Stimulated activated naive CD8-positive, alpha-beta T cell treated with anti-CD3 and anti-CD28 coated beads, Interleukin-15, Interleukin-2, amounts not matched to agents 100 ng/mL and 50 ng/mL, for 24 hours (primary cell): ENCODE data around the gene DNAJC7.

ENCODE experiments used
- H3K27ac Mint-ChIP-seq: one replicate; pipeline ENCODE4 v1.8.0; 2021; ENCODE audit warnings: mild to moderate bottlenecking, mixed read lengths
- H3K27me3 Mint-ChIP-seq: one replicate; pipeline ENCODE4 v1.8.0; 2021; ENCODE audit warnings: mixed read lengths
- H3K36me3 Mint-ChIP-seq: one replicate; pipeline ENCODE4 v1.8.0; 2021; ENCODE audit warnings: low read depth, mixed read lengths
- H3K4me1 Mint-ChIP-seq: one replicate; pipeline ENCODE4 v1.8.0; 2021; ENCODE audit warnings: low read depth, mixed read lengths
- H3K4me3 Mint-ChIP-seq: one replicate; pipeline ENCODE4 v1.8.0; 2021; ENCODE audit warnings: mild to moderate bottlenecking, mixed read lengths
- H3K9me3 Mint-ChIP-seq: one replicate; pipeline ENCODE4 v1.8.0; 2021; ENCODE audit warnings: mixed read lengths

Gene DNAJC7

DNA sequence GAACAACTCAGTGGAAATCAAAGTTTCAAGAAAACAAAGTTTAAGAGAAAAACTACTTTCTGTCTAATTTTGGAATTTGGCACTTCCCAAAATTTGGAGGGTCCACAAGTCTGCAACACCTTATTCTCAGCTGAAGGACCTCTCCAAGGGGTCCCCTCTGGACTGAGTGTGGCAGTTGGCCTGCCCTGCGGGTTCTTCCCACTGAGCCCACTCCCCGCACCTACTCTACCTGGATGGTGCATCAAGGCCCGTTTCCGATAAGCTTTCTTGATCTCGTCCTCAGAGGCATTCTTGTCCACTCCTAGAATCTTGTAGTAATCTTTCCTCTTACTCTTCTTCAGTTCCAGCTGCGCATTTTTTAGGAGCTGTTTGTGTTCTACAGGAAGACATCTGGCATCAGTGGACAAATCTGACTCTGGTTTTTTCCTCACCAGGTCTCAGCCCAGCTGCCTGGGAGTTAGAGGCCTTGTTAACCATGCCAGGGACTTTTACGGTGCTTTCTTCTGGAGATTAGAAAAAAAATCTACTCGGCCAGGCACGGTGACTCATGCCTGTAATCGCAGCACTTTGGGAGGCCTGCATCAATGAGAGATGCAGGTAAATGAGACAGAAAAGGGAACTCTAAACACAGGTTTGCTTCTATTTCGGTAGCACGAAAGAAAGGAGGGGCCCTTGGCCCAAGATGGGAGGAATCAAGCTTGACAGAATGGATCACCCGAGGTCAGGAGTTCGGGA lies 35.0 kb downstream of the DNAJC7 start:
- Mint-ChIP-seq H3K4me1 (peaks cover 4% of the 10 kb centered on the region), H3K27me3 (no peaks in the 10 kb centered on the region), H3K9me3 (no peaks in the 10 kb centered on the region), H3K4me3 (no peak overlapping the region), H3K27ac (no peak overlapping the region), H3K36me3 (peaks cover 70% of the 10 kb centered on the region)

DNA sequence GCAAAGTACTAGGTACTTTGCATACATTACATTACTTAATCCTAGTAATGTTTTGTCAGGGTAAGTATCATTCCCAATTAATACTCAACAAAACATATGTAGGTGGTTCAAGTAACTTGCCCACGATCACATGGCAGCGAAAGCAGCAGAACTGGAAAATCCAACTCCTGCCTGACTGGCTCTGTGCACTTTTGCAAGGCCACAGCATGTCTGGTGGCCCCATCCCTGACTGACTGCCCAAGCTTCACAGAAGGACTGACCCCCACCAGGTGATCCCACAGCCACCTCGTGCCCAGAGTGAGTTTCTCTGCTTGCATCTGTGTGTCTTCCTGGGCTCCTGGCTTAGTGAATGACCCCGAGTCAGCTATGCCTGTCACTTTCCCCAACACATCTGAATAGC lies 39.2 kb downstream of the DNAJC7 start:
- Mint-ChIP-seq H3K4me1 (no peaks in the 10 kb centered on the region), H3K4me3 (no peak overlapping the region), H3K36me3 (peaks cover 63% of the 10 kb centered on the region), H3K9me3 (no peaks in the 10 kb centered on the region), H3K27ac (no peak overlapping the region), H3K27me3 (no peaks in the 10 kb centered on the region)

DNA sequence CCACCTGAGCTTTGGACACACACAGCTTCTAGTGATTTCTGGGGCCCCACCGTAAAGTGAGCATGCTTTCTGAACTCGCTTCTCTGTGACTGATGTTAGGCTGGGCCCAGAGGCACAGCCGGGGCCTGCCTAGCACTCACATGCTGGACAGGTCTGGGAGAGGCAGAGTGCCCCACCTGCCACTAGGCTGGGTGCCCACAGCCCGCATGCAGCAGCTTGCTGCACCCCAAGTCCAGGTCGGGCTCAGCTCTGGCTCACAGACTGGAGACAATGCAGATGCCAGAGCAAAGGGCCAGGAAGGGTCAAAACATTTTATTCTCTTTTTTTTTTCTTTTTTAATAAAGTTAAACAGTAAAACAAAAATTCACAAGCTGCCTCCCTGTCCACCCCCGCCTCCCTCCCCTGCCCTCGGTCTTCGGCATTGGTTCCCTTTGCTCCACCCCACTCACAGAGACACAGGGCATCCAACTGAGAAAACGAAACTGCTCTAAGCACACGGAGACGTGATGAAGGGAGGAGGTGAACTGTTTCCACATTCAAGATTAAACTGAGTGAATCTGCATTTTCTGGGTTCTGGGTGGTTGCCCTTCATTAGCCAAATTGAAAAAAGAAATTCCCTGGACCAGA lies 41.0 kb downstream of the DNAJC7 start:
- Mint-ChIP-seq H3K27me3 (no peaks in the 10 kb centered on the region), H3K4me1 (peaks cover under 1% of the 10 kb centered on the region), H3K27ac (peak overlapping the region; percentile 12), H3K9me3 (no peaks in the 10 kb centered on the region), H3K36me3 (peaks cover 56% of the 10 kb centered on the region), H3K4me3 (no peak overlapping the region)

DNA sequence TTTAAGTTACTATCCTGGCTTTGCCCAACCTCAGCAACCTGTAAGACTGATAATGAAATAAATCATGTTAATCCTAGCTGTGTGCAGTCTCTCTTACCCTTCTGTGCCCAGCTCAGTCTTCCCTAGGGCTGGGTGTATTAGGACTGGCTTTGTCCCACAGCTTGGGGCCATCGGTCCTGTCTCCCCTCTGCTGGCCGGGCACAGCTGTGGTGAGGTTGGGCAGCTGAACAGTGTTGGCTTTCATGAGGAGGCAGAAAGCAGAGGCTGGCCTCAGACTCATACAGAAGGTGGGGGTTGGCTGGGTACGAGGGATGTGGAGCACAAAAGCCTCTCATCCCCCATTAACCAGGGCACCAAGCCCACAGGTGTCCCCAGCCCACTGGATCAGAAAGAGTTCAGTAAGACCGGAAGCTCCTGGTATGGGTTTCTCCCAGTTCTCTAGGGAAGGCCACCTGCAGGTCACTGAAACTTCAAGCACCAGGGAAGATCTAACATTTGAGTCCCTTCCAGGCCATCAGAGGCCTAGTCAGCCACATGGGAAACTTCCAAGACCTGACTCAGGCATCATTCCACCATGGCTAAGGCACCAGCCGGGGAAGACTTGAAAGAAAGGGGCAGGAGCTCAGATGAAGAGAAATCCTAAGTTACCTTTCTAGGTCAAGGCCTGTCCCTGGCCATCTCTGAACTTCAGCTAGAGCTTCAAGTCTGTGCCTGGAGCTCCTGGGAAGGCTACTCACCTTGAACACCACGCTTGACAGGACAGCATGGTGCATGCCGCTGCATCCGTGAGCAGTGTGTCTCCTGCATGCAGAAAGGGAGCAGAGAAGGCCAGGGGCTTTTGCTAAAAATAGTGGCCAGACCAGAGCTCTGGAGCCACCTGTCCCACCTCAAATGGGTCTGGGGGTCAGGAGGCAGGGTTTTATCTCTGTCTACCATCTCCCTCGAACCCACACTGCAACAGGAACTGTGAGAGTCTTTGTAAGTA lies 41.8 kb downstream of the DNAJC7 start:
- peak overlapping the region; percentile 48 for H3K27ac Mint-ChIP-seq
- H3K4me3 Mint-ChIP-seq = no peak overlapping the region
- H3K27me3 Mint-ChIP-seq = no peaks in the 10 kb centered on the region
- peaks cover 6% of the 10 kb centered on the region for H3K4me1 Mint-ChIP-seq
- H3K9me3 Mint-ChIP-seq = no peaks in the 10 kb centered on the region
- H3K36me3 Mint-ChIP-seq = peaks cover 50% of the 10 kb centered on the region

DNA sequence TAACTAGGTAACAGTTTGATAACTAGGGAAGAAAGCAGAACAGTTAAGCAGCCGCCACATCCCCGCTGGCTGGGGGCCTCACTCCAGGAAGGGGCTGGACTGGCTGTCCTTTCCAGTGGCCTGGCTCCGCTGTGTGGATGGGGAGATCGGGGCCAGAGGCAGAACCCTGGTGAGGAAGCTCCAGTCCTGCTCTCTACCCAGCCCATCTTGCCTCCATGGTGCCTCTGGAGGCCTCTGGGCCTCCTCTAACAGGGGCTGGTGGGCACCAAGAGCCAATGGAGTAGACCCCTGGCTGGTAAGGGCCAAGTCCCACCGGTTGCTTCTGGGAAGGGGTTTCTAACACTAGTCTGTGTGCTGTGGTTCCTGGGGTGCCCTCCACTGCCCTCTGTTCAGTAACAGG lies 42.6 kb downstream of the DNAJC7 start:
- Mint-ChIP-seq H3K4me1 (peaks cover 9% of the 10 kb centered on the region), H3K27me3 (no peaks in the 10 kb centered on the region), H3K4me3 (no peak overlapping the region), H3K9me3 (no peaks in the 10 kb centered on the region), H3K27ac (no peak overlapping the region), H3K36me3 (peaks cover 48% of the 10 kb centered on the region)

DNA sequence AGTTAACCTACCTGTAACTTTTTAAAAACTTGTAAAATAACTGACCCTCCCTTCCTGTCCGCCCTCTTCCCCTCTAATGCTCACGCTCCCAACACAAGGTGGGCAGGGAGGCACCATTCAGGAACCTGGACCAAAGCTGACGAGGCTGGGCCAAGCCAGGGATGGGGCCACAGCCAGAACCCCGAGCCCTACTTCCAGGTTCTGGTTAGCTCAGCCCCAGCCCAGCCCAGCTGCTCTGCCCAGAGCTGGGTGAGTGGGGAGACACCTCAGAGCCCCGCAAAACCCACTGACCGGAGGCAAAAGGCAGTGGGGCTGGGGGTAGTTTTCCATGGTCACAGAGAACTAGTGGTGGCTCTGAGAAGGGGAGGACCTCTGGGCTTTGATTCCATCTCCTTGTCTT lies 43.2 kb downstream of the DNAJC7 start:
- Mint-ChIP-seq H3K27me3 (no peaks in the 10 kb centered on the region), H3K27ac (no peak overlapping the region), H3K4me3 (no peak overlapping the region), H3K4me1 (peaks cover 16% of the 10 kb centered on the region), H3K9me3 (no peaks in the 10 kb centered on the region), H3K36me3 (peaks cover 53% of the 10 kb centered on the region)

DNA sequence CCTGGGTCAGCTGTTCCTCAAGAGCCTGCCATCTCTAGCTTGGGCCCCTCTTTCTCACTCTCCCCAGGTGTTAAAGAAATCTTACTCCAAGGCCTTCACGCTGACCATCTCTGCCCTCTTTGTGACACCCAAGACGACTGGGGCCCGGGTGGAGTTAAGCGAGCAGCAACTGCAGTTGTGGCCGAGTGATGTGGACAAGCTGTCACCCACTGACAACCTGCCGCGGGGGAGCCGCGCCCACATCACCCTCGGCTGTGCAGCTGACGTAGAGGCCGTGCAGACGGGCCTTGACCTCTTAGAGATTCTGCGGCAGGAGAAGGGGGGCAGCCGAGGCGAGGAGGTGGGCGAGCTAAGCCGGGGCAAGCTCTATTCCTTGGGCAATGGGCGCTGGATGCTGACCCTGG lies 43.8 kb downstream of the DNAJC7 start:
- Mint-ChIP-seq H3K9me3 (no peaks in the 10 kb centered on the region), H3K27me3 (no peaks in the 10 kb centered on the region), H3K27ac (no peak overlapping the region), H3K36me3 (peaks cover 54% of the 10 kb centered on the region), H3K4me3 (no peak overlapping the region), H3K4me1 (peaks cover 21% of the 10 kb centered on the region)

DNA sequence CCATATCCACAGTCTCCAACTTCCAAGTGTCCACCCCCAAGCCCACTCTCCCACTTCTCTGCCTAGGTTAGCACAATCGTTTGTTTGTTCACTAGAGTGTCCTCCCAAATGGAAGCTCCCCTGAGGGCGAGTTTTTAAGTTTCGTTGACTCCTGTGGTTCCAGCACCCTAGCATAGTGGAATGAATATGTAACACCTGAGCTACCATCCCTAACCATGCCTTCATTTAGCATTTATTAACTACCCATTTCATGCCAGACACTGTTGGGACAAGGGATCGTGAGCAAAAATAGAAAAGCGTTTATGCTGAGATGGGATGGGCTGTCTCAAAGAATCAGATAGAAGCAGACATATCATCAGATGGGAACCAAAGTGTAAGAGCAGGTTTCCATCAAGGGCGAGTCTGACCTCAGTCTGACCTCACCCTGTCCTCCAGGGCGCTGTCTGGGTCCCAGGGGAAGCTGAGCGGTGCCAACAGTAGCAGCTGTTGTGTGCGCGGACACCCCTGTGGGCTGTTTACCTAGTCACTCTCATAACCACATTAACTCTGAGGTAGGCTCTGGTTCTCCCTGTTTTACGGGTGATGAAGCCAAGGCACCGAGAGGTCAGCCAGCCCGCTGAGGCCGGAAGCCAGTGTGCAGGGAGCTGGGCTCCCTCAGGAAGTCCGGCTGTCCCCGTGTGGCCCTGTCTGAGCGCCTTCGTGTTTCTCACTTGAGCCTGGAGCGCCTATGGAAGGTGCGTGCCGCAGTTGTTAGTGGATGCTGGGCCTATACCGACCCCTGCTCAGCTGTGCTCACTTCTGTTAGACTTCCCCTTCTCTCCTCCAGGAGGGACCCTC lies 44.5 kb downstream of the DNAJC7 start:
- peaks cover 50% of the 10 kb centered on the region for H3K36me3 Mint-ChIP-seq
- peaks cover 27% of the 10 kb centered on the region for H3K4me1 Mint-ChIP-seq
- no peaks in the 10 kb centered on the region for H3K9me3 Mint-ChIP-seq
- no peaks in the 10 kb centered on the region for H3K27me3 Mint-ChIP-seq
- H3K27ac Mint-ChIP-seq = no peak overlapping the region
- H3K4me3 Mint-ChIP-seq = no peak overlapping the region

DNA sequence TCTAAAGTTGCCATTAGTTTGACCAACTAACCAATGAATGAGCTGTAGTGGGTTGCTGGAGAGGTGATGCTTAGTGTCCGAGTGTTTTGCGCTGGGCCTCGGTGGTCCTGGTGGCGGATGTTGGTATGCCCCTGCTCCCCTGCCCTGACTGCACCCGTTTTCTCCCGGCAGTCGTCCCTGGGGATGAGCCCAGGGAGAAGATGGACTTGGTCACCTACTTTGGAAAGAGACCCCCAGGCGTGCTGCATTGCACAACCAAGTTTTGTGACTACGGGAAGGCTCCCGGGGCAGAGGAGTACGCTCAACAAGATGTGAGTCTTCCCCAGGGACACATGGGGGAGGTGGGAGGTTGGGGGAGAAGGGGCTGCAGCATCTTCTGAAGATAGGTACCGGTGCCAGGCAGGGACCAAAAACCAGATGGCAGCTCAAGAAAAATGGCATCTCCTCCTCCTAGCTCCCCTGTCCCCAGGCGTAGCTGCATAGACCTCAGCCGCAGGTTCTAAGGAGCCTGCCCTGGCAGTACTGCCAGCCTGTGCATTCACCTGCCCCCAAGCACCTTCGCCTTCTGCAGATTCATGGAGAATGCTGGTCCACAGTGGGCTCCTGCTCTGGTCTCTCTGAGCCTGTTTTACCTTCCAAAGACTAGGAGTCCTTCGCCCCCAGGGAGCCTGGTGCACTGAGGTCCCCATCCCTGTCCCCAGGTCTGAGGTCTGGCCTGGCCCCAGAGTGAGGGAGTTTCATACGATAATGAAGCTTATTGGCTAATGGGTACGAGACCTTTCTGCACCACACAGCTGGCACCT lies 45.3 kb downstream of the DNAJC7 start:
- H3K4me1 Mint-ChIP-seq = peaks cover 29% of the 10 kb centered on the region
- H3K9me3 Mint-ChIP-seq = no peaks in the 10 kb centered on the region
- no peak overlapping the region for H3K27ac Mint-ChIP-seq
- no peaks in the 10 kb centered on the region for H3K27me3 Mint-ChIP-seq
- peaks cover 45% of the 10 kb centered on the region for H3K36me3 Mint-ChIP-seq
- no peak overlapping the region for H3K4me3 Mint-ChIP-seq

DNA sequence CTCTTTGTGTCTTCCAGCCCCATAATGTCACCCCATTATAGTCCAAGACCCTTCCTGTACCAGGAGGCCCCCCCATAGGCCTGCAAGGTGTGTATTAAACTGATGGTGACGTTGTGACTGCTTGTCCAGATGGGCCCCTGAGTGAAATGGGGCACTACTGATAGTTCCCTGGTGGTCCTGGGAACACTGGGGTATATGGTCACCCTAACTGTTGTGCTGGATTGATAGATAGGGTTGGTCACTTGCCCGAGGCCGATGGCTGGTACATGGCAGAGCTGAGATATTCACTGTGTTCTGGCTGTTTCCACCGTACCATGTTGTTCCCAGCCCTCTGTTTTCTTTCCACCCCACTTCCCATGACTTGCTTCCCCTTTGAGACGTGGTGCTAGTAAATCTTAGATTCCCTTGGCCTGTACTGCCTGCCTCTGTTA lies 46.3 kb downstream of the DNAJC7 start:
- Mint-ChIP-seq H3K27ac (peak overlapping the region; percentile 42), H3K27me3 (no peaks in the 10 kb centered on the region), H3K4me1 (peaks cover 33% of the 10 kb centered on the region), H3K36me3 (peaks cover 36% of the 10 kb centered on the region), H3K4me3 (no peak overlapping the region), H3K9me3 (no peaks in the 10 kb centered on the region)

DNA sequence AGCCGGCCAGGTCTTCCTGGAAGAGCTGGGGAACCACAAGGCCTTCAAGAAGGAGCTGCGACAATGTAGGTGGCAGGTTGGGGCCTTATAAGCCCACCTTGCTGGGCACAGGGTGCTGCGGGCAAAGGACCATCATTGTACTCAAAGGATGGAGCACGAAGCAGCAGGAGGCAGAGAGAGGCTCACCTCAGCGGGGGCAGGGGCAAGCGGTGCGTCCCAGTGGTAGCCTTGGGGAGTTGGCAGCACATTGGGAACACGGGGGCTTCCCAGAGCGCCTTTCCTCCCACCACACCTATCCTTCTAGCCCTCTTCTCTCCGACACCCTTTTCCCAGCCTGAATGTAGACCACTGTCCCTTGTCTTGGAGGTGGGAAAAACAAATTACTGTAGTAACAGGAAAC lies 48.6 kb downstream of the DNAJC7 start:
- peaks cover 45% of the 10 kb centered on the region for H3K4me1 Mint-ChIP-seq
- H3K27ac Mint-ChIP-seq = peak overlapping the region; percentile 40

DNA sequence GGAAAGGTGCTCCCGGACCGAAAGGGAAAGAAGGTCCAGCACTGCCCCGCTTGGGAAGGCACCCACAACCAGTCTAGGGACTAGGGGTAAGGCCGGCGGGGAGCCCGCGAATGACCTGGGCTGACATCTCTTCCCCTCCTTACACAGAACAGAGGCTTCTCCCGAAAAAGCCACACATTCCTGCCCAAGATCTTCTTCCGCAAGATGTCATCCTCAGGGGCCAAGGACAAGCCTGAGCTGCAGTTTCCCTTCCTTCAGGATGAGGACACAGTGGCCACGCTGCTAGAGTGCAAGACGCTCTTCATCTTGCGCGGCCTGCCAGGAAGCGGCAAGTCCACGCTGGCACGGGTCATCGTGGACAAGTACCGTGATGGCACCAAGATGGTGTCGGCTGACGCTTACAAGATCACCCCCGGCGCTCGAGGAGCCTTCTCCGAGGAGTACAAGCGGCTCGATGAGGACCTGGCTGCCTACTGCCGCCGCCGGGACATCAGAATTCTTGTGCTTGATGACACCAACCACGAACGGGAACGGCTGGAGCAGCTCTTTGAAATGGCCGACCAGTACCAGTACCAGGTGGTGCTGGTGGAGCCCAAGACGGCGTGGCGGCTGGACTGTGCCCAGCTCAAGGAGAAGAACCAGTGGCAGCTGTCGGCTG lies 49.2 kb downstream of the DNAJC7 start:
- Mint-ChIP-seq H3K4me3 (peak overlapping the region; percentile 86), H3K27me3 (no peaks in the 10 kb centered on the region), H3K4me1 (peaks cover 45% of the 10 kb centered on the region), H3K27ac (peak overlapping the region; percentile 85), H3K36me3 (peaks cover 21% of the 10 kb centered on the region), H3K9me3 (no peaks in the 10 kb centered on the region)

More for the DNA sequence above, 48.6 kb downstream of the DNAJC7 start:
- Mint-ChIP-seq H3K27me3 (no peaks in the 10 kb centered on the region), H3K36me3 (peaks cover 28% of the 10 kb centered on the region), H3K4me3 (no peak overlapping the region), H3K9me3 (no peaks in the 10 kb centered on the region)

DNA sequence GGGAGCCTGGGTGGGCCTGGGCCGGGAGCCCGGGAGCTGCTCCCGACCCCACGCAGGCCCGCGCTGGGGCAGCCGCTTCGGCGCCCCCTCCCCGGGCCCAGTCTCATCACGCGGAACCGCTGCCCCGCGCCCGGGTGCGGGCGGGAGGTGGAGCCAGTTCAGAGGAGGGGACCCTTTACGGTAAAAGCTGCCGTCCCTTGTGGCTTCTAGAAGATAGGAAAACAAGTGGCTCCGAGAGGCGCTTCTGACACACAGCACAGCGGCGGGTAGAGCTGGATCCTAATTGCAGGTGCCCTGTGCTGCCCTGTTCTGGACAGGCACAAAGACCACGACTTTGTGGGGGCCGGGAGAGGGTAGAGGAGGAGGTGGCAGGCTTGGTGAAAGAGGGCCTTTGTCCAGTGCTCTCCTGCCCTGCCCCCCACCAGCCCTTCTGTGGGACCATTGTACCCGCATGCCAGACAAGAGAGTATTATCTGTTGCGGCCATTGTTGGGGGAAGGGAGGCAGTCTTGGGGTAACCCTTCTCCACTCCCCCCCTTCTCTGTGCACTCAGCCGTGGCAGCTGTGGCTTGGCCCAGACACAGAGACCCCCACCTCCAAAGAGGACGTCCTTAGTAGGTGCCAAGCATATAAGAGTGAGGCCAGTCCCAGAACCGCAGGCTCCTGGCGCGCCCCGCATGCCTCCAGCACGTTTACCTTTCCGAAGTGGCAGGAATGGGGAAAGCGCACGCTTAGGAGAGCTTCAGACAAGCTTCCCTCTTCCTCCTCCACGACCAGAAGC lies 49.9 kb downstream of the DNAJC7 start:
- Mint-ChIP-seq H3K27me3 (no peaks in the 10 kb centered on the region), H3K4me3 (peak overlapping the region; percentile 86), H3K9me3 (no peaks in the 10 kb centered on the region), H3K27ac (peak overlapping the region; percentile 85), H3K4me1 (peaks cover 45% of the 10 kb centered on the region), H3K36me3 (peaks cover 17% of the 10 kb centered on the region)
